ENCODE data around the gene HPN. TPM values are rescaled to one million over a fixed set of nuclear protein-coding genes. Genes with fewer than 3 reads are reported as not detected.
"Not testable (repeated sequence)": the region's sequence is repeated elsewhere in the genome, so short reads cannot be mapped to it uniquely, and the experiment has no call there.

Gene HPN
- total RNA-seq, 1 donor from 2014 or later: 1.1 TPM

DNA sequence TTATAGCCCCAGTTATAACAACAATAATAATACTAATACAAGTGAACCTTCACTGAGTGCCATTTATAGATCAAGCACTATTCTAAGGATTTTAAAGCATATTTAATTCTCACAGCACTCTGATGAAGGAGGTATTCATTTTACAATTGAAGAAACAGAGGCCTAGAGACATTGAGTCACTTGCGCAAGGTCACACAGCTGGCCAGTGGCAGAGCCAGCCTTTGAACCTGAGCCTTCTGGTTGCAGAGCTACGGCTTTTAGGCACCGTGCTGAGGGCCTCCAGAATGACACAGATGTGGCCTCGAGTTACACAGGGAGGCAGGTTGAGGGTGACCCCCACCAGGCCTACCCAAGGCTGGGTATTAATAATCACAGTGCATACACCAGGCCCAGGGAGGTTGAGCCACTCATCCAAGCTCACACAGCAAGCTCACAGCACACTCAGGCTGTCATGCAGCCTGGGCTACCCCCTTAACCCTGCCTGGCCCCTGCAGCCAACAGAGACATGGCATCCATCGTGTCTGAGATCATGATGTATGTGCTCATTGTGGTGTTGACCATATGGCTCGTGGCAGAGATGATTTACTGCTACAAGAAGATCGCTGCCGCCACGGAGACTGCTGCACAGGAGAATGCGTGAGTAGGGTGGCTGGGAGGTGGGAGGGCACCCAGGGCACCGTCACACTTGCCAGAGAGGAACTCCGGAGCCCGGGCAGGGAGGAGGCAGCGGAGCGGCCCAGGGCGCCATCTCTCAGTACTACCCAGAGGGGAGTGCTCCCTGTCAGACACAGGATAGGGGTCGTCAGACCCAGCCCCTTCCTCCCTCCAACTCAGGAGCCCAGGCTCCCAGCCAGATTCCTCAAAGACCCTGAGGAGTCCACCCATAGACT is 2.7 kb upstream of the HPN start:
- intact Hi-C loops (cut with DNase I): no loop called here
- DNase-seq (ENCODE audit: low spot score) (no peak), ATAC-seq (no peak)

DNA sequence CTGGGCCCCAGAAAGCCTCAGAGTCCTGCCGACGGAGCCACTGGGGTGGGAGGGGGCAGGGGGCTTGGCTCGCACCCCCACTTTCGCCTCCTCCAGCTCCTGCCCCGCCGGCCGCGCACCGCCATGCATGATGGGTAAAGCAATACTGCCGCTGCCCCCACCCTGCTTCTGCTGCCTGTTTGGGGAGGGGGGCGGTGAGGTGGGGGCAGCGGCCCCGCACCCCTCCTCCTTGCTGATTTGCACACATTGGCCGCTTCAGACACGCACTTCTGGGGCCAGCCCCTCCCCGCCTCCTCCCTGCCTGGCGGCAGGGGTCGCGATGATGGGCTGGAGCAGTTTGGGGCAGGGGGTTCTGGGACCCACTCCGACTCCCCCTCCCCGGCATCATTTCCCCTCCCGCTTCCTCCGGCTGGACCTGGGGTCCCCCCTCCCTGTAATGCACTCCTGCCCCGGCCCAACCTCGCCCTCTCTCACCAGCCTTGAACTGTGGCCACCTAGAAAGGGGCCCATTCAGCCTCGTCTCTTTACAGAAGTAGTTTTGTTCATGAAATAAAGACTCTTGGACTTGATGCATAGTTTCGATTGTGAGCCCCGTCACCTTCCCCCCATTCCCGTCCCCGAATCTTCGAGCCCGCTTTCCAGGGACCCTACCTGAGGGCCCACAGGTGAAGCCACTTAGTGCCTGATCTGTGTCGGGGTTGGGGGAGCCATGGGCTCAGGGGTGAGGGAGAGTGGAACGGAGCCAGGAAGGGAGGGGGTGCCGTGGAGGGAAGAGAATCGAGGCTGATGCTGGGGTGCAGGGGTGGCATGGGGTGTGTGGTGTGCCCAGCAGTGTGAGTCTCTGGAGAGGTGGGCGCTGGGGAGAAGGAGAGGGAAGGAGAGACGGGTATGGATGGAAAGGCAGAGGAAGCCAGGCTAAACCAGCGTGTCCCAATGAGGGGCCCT is 1.4 kb upstream of the HPN start:
- intact Hi-C loops (cut with DNase I): no loop called here
- ATAC-seq: no peak
- no peak for DNase-seq (ENCODE audit: low spot score)

DNA sequence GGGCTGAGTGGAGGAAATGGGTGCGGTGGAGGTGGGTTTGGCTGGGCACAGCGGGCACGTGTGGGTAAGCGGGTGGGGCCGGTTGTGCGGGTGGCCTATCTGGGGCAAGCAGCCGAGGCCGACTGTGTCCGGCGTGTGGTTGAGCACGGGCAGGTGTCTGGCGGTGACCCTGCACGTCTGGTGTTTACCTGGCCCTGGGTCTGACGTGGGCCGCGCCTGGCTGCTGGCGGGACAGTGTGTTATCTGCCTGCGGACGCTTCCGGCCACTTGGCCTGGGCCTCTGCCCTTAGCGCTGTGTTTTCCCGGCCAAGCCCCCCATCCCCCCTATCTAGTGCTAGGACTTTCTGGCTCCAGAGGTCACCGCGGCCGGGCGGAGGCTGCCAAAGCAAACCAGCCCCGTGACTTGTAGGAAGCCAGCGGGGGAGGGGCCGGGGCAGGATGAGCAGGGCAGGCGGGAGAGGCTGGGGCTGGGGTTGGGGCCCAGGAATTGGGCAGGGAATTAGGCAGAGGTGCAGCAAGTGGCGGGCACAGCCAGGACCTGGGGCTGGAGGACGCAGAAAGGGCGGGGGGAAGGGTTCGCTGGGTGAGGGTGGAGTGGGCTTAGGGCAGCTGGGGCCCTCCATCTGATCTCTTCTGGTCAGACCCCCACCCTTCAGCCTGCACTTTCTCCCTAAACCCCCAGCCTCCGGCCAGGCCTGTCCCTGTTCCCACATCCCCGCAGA is 534 bp upstream of the HPN start:
- DNase-seq (ENCODE audit: low spot score) (peak; percentile 92), ATAC-seq (peak; percentile 87)
- intact Hi-C loops (cut with DNase I): no loop called here

DNA sequence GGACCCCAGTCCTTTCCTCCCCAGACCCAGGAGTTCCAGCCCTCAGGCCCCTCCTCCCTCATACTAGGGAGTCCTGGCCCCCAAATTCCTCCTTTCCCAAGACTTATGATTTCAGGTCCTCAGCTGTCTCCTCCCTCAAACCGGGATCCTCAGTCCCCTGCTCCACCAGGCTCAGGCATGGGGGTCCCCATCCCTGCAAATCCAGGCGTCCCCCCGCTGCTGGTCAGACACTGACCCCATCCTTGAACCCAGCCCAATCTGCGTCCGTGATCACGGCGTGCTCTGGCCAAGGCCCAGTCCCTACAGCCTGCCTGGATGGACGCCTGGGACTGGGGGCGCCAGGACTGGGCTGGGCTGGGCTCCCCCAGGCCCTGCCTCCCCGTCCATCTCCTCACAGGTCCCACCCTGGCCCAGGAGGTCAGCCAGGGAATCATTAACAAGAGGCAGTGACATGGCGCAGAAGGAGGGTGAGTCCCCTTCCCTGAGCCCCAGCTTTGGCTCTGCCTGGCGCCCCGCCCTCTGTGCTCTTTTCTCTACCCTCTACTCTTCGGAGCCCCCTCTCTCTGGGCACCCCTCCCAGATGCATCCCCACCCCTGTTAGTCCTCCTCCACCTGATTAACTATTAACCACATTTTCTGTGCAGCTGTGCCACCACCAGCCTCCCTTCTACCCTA is 672 bp downstream of the HPN start:
- intact Hi-C loops (cut with DNase I): no loop called here
- DNase-seq (ENCODE audit: low spot score) (no peak), ATAC-seq (no peak)

DNA sequence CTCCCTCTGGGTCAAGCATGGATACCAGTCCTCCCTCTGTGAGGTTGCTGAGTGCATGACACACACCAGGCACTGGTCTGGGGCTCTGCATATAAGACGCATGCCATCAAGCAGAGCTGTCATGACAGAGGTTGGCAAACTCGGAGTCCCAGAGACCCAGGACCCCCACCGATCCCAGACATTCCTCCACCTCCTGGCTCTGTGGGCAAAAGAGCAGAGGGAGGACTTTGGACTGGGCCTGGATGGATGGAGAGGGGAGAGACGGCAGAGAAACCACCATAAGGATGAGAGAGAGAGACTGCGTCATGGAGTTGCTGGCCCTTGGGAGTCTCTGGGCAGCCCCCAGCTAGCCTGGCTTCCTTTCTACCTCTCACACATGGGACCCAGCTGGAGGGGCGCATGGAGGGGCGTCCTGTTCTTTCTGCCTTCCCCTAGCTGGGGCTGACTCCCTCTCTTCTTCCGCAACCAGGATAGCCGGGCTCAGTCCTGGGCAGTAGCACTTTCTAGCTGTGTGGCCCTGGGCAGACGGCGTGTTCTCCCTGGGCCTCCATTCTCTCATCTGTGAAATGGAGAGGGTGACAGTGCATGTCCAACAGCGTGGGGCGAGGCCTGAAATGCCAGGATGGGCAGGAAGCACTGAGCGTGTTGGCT is 1.6 kb downstream of the HPN start:
- intact Hi-C loops (cut with DNase I): no loop called here
- DNase-seq (ENCODE audit: low spot score) (no peak), ATAC-seq (no peak)

DNA sequence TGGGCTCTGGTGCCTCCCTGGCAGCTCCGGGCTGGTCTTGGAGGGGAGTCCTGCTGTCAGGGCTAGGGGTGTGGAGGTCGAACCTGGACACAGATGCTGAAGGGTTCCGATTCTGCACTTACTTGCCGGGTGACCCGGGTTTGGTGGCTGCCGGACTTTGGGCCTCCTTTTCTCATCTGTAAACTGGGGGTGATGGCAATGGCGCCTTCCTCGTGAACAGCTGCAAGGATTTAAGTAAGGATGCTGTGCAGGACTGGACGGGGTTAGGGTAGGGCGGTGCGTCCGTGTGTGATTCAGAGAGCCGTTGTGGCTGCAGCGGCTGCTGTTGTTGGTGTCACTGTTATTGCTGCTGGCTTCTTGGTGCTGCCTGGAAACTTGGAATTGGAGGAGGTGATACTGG is 2.4 kb downstream of the HPN start:
- ATAC-seq (no peak), DNase-seq (ENCODE audit: low spot score) (no peak)
- intact Hi-C loops (cut with DNase I): no loop called here

DNA sequence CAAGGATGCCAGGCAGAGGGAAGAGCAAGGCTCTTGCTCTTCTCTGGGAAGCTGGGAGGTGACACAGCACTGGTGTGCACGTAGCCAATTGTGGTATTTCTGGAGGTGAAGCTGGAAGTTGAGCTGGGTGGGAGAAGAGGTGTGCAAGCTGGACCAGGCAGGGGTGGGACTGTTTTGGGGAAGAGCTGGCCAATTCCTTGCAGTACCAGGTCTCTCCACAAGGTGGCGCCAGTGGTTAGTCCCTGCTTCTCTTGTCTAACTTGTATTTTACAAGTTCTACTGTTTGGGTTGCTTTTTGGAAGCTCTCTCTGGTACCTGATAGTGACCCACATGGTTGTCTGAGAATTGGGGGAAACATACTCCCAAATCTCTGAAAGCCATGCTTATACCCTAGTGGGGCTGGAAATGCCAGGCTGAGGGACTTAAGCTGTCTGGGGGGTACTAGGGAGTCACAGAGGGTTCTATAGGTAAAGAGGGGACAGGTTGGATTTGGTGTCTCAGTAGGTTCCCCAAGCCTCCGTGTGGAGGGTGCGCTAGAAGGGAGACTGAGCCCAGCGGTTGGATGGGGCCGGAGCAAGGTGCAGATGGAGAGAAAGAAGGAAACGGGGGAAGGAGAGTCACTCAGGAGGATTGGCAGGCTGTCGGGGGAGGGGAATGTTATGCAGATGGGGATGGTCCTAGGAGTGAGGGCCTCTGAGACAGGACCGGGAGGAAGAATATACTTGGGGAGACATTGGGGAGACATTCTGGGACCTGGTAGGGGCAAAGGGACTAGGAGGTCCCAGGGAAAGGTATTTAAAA is 3.0 kb downstream of the HPN start:
- DNase-seq (ENCODE audit: low spot score) (no peak), ATAC-seq (no peak)
- intact Hi-C loops (cut with DNase I): no loop called here

DNA sequence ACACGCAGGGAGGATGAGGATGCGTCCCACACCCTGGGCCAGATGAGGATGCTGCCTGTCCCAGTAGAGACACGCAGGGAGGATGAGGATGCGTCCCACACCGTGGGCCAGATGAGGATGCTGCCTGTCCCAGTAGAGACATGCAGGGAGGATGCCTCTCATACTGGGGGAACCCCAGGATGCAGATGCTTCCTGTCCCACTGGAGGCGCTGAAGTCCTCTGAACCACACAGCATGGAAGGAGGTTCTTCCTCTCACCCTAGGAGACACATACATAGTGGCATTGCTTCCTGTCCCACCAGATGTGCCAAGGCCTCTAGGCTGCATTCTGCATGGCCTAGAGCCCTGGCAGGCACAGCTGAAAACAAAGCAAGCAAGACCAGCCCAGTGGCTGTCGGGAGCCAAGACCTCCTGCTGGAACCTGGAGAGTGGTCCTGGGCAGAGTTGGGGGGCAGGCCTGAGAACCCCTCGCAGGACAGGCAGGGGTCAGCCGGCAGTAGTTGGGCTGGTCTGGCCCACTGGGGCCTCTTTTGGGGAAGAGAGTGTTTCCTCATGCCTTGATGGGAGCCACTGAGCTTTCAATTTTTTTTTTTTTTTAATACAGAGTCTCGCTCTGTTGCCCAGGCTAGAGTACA is 4.3 kb downstream of the HPN start:
- ATAC-seq (peak; percentile 28), DNase-seq (ENCODE audit: low spot score) (no peak)
- intact Hi-C loops (cut with DNase I): no loop called here

DNA sequence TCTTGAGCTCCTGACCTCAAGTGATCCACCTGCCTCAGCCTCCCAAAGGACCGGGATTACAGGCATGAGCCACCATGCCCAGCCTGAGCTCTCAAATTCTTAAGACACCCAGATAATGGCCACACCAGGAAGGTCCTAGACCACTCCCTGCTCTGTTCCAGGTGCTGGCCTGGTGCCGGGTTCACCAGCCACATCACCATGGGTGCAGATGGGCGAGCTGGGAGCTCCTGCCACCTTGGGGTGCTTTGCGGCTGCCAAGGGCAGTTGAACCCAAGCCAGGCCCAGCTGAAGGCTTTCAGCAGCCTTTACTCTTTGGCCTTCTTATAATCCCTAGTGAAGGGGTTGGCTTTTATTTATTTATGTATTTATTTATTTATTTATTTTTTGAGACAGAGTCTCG is 4.9 kb downstream of the HPN start:
- intact Hi-C loops (cut with DNase I): no loop called here
- no peak for DNase-seq (ENCODE audit: low spot score)

DNA sequence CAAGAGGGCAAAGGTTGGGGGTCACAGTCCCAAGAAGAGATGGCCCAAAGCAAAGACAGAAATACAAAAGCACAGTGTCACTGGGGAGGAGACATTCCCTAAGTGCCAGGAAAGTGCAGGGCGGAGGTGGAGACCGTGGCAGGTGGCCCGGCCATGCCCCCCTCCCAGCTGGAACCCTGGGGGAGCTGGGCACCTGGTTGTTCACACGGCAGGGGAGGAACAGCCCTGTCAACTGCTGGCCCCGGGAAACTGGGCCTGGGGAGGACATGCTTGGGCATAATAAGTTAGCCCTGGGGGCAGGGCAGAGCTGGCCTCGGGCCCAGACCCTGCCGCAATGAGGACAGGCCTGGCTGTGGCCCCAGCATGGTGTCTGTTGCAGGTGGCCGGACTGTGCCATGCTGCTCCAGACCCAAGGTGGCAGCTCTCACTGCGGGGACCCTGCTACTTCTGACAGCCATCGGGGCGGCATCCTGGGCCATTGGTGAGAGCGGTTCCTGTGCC is 7.4 kb downstream of the HPN start:
- no peak for ATAC-seq
- DNase-seq (ENCODE audit: low spot score): no peak
- intact Hi-C loops (cut with DNase I): no loop called here

More for the DNA sequence above, 4.9 kb downstream of the HPN start:
- ATAC-seq: no peak

DNA sequence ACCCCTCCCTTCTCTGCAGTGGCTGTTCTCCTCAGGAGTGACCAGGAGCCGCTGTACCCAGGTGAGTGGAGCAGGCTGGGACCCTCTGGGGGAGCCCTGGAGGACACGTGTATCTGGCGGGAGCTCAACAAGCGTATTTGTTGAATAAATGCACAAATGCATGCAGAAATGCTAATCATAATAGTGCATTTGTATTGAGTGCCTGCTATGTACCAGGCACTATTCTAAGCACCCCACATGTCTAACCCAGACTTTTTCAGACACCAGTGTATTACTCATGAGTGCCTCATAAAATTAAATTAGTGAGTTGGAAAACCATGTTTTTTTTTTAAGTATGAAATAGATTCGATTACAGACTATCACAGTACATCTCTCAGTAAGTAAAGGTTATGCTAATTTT is 7.9 kb downstream of the HPN start:
- intact Hi-C loops (cut with DNase I): no loop called here
- no peak for DNase-seq (ENCODE audit: low spot score)
- no peak for ATAC-seq

DNA sequence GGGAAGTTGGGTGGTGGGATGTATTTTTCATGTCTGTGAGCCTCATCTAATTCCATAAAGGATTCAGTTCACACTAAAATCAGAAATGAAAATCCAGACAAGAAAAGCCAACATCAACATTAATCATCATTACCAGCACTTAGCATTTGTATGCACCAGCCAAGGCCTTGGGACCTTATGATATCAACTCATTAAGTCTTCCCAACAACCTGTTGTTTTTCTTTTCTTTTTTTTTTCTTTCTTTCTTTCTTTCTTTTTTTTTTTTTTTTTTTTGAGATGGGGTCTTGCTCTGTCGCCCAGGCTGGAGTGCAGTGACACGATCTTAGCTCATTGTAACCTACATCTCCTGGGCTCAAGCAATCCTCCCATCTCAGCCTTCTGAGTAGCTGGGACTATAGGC is 9.1 kb downstream of the HPN start:
- DNase-seq (ENCODE audit: low spot score); ATAC-seq; intact Hi-C loops (cut with DNase I): not testable (repeated sequence)

DNA sequence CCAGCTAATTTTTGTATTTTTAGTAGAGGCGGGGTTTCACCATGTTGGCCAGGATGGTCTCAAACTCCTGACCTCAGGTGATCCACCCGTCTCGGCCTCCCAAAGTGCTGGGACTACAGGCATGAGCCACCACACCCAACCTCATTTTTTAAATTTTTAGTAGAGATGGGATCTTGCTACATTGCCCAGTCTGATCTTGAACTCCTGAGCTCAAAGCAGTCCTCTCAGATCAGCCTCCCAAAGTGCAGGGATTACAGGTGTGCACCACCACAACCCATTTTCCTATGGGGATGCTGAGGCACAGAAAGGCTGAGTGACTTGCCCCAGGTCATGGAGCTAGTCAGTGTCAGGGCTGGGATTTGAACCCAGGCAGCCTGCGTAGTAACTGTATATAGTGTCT is 9.7 kb downstream of the HPN start:
- DNase-seq (ENCODE audit: low spot score); intact Hi-C loops (cut with DNase I); ATAC-seq: not testable (repeated sequence)

DNA sequence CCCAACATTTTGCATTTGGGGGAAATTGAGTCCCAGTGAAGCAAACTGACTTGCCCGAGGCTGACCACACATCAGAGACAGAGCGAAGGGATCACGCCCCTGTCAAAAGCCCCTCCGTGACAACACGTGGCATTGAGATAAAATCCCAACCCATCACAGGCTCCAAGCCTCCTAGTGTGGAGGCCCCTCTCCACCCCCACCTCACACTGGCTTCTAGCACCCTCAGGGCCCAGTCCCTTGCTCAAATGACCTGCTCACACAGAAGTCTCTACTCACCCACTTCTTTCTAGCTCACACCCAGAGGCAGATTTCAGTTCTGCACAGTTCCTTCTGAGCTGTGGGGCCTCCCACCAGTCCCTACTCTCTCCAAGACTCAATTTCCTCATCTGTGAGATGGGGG is 10.3 kb downstream of the HPN start:
- no peak for DNase-seq (ENCODE audit: low spot score)
- intact Hi-C loops (cut with DNase I): no loop called here
- no peak for ATAC-seq

DNA sequence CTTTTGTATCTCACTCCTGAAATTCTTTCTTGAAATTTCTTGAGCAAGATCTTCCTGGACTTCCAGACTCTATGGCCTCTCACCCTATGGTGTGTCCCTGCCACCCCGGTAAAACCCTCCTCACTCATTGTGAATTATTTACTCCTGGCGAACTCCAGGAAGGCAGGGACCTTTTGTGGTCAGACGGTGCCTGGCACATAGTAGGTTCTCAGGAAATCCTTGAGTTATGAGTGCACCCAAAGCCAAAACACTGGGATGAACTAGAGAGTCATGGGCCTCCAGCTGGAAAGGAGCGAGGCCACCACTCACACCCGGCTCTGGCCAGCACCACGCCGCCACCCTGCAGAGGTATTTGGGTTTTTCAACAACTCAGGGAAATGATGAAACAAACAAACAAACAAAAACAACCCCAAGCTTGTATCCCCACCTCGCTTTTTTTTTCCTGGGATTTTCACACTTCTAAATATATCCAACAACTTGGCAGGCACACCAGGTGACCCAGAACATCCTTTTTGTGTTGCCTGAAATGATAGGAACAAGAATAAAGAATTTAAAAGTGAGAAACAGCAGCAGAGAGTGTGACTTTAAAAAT is 11.2 kb downstream of the HPN start:
- intact Hi-C loops (cut with DNase I): no loop called here
- DNase-seq (ENCODE audit: low spot score): no peak
- ATAC-seq: no peak

DNA sequence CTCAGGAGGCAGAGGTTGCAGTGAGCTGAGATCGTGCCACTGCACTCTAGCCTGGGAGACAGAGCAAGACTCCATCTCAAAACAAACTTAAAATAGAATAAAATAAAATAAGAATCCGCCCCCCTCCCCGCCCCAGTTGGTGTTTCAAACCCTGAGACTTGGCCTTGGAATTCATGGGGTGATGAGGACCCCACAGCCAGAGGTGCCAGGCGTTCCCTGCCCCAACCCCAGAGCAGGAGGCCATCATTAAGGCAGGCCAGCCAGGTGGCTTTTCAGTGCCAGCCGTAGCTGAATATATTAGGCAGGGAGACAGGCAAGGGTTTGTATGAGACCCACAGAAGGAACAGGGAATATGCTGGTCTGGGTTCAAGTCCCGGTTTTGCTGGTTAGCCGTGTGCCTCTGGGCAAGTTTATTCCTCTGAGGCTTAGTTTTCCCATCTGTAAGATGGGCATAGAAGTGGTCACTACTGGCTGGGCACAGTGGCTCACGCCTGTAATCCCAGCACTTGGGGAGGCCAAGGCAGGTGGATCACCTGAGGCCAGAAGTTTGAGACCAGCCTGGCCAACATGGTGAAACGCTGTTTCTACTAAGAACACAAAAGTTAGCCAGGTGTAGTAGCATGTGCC is 12.3 kb downstream of the HPN start:
- intact Hi-C loops (cut with DNase I): no loop called here
- ATAC-seq (no peak), DNase-seq (ENCODE audit: low spot score) (no peak)

All from sciatic nerve (tissue), 2 donors.